CD4-positive, alpha-beta T cell (primary cell): ENCODE data around the gene TCF12. TPM values are rescaled to one million over a fixed set of nuclear protein-coding genes. Genes with fewer than 3 reads are reported as not detected.

Experiments
- ATAC-seq: fragments of 200-7000 bp; cut with Tn5 transposase; one replicate; pipeline ENCODE4 v1.10.0; 2022; ENCODE audit warnings: mild to moderate bottlenecking; ENCODE audit not compliant: poor library complexity
- CTCF ChIA-PET: fragments of 350-600 bp; sonication (Branson Sonifier 250); formaldehyde crosslinking; loops from one replicate; lab custom pipeline; 2021; ENCODE audit warnings: antibody characterized with exemption, inconsistent platforms; lab: Charles Lee
- POLR2A ChIA-PET: fragments of 350-600 bp; sonication (Branson Sonifier 250); formaldehyde crosslinking; loops from one replicate; lab custom pipeline; 2021; ENCODE audit warnings: antibody characterized with exemption, inconsistent platforms; lab: Charles Lee
- DNase-seq, 14 experiments: peaks; one replicate each; pipeline ENCODE4 v3.0.0-alpha.2; 2013 to 2020; ENCODE audit warnings: mixed read lengths in 2 of 14
- H3K27ac ChIP-seq, 2 donors: one replicate each; pipeline versions ENCODE4 v1.5.1 to v1.7.0; 2013; ENCODE audit warnings: low read length in 2 of 2, low read depth in 1 of 2, mild to moderate bottlenecking in 1 of 2
- H3K27me3 ChIP-seq, 2 experiments: 1 replicate in 1 of 2; 2 replicates in 1 of 2; pipeline versions ENCODE4 v1.6.1 to v1.7.0; 2013; ENCODE audit warnings: low read length in 2 of 2, control low read depth in 1 of 2, mild to moderate bottlenecking in 1 of 2, moderate library complexity in 1 of 2; ENCODE audit not compliant: insufficient read depth in 2 of 2, control insufficient read depth in 1 of 2
- H3K36me3 ChIP-seq: one replicate; pipeline ENCODE4 v1.6.1; 2013; ENCODE audit warnings: low read length, control low read depth; ENCODE audit not compliant: insufficient read depth
- H3K4me1 ChIP-seq: one replicate; pipeline ENCODE4 v1.6.1; 2013; ENCODE audit warnings: low read length, control low read depth; ENCODE audit not compliant: insufficient read depth
- H3K4me3 ChIP-seq: one replicate; pipeline ENCODE4 v1.5.1; 2013; ENCODE audit warnings: mild to moderate bottlenecking, low read length, moderate library complexity
- H3K9me3 ChIP-seq, 2 experiments: 1 replicate in 1 of 2; 2 replicates in 1 of 2; pipeline versions ENCODE4 v1.6.1 to v1.7.0; 2013; ENCODE audit warnings: low read length in 2 of 2, mild to moderate bottlenecking in 2 of 2, control low read depth in 1 of 2, moderate library complexity in 1 of 2; ENCODE audit not compliant: control insufficient read depth in 1 of 2, insufficient read depth in 1 of 2
- H3K27ac Mint-ChIP-seq: one replicate; pipeline ENCODE4 v1.8.0; 2020; ENCODE audit warnings: mixed read lengths
- H3K27me3 Mint-ChIP-seq: one replicate; pipeline ENCODE4 v1.8.0; 2021; ENCODE audit warnings: mixed read lengths
- H3K36me3 Mint-ChIP-seq: one replicate; pipeline ENCODE4 v1.8.0; 2021; ENCODE audit warnings: low read depth, mixed read lengths
- H3K4me1 Mint-ChIP-seq: one replicate; pipeline ENCODE4 v1.8.0; 2021; ENCODE audit warnings: low read depth, mixed read lengths
- H3K4me3 Mint-ChIP-seq: one replicate; pipeline ENCODE4 v1.8.0; 2020; ENCODE audit warnings: mild to moderate bottlenecking, mixed read lengths
- H3K9me3 Mint-ChIP-seq: one replicate; pipeline ENCODE4 v1.8.0; 2020; ENCODE audit warnings: mixed read lengths
- intact Hi-C, 2 experiments: fragments of 100-400 bp; cut with DNase I in 1 of 2; cut with micrococcal nuclease in 1 of 2; formaldehyde crosslinking; loops; one replicate each; pipeline versions ENCODE4 v1.15.1 to v1.9.0; 2023 to 2025; cut with DNase I, micrococcal nuclease
- total RNA-seq, 174 experiments: library from RNA in 2 of 174; stranded (reverse) in 2 of 174; gene quantifications; one replicate each; pipeline ENCODE4 v1.2.3 and lab custom pipeline; 2021 to 2026
- TF ChIP-seq, protein P1 (sequence below): fragments of 200-600 bp; IDR thresholded peaks from one replicate; pipeline ENCODE4 v1.8.0; 2022; ENCODE audit warnings: antibody characterized with exemption, mild to moderate bottlenecking

Gene TCF12
- total RNA-seq, 2 experiments from 2014 or later, result 54.0 TPM

DNA sequence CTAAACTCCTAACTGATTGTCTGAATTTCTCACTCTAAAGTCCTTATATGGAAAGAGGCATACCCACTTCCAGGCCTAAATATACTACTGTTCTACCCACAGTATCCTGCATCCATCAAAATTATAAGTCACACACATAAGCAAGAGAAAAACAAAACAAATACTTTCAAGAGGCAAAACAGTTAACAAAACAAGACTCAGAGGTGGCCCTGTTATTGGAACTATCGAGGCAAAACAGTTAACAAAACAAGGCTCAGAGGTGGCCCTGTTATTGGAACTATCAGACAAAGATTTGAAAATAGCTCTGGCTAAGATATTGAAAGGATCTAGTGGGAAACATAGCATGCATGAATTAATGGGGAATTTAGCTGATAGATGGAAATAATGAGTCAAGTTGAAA is 233.7 kb downstream of the TCF12 start:
- Mint-ChIP-seq H3K27ac (no peak overlapping the region), H3K36me3 (peaks cover 63% of the 10 kb centered on the region), H3K4me3 (no peak overlapping the region), H3K9me3 (peaks cover 6% of the 10 kb centered on the region), H3K27me3 (no peaks in the 10 kb centered on the region), H3K4me1 (peaks cover 18% of the 10 kb centered on the region)
- peaks cover 3% of the 10 kb centered on the region for H3K4me1 ChIP-seq
- no peak overlapping the region for H3K27ac ChIP-seq
- TF ChIP-seq, protein P1, sequence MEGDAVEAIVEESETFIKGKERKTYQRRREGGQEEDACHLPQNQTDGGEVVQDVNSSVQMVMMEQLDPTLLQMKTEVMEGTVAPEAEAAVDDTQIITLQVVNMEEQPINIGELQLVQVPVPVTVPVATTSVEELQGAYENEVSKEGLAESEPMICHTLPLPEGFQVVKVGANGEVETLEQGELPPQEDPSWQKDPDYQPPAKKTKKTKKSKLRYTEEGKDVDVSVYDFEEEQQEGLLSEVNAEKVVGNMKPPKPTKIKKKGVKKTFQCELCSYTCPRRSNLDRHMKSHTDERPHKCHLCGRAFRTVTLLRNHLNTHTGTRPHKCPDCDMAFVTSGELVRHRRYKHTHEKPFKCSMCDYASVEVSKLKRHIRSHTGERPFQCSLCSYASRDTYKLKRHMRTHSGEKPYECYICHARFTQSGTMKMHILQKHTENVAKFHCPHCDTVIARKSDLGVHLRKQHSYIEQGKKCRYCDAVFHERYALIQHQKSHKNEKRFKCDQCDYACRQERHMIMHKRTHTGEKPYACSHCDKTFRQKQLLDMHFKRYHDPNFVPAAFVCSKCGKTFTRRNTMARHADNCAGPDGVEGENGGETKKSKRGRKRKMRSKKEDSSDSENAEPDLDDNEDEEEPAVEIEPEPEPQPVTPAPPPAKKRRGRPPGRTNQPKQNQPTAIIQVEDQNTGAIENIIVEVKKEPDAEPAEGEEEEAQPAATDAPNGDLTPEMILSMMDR, result no peak
- no peak for DNase-seq
- intact Hi-C loops, result no loop called here
- ChIA-PET POLR2A (interaction anchor here (0.6 kb wide), 1 partner anchor 16 kb away, joined by 5 read pairs; no protein-coding TSS in a partner anchor), CTCF (no interaction called here)
- no peak overlapping the region for H3K4me3 ChIP-seq
- ATAC-seq, result no peak
- H3K27me3 ChIP-seq, result no peaks in the 10 kb centered on the region
- H3K36me3 ChIP-seq, result peaks cover 17% of the 10 kb centered on the region
- peaks cover 9 to 11% of the 10 kb centered on the region in 2 experiments for H3K9me3 ChIP-seq

DNA sequence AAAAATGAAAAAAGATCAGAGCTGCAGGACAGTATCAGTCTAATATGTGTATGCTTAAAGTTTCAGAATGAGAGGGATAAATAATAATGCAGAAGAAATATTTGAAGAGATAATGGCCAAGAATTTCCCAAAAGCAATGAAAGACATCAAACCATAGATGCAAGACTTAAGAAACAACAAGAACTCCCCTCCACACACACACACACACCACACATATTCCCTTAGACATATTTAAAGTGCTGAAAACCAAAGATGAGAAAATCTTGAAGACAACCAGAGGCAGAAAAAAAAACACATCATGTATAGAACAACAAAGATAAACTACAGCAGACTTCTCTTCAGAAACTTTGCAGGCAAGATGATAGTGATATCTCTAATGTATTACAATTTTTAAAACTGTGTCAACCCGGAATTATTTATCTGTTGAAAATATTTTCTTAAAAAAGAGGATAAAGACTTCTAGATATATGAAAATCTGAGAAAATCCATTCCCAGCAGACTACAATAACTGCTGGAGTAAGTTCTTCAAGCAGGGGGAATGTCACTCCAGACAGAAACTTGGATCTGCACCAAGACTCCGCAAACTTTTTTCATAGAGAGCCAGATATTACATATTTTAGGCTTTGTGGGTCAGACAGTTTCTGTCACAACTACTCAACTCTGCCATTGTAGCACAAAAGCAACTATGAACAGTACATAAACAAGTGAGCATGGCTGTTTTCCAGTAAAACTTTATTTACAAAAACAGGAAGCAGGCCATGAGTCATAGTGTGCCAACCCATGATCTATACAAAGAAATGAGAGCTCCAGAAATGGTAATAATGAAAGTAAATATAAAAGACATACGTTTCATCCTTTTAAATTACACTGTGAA is 234.5 kb downstream of the TCF12 start:
- H3K36me3 Mint-ChIP-seq, result peaks cover 63% of the 10 kb centered on the region
- DNase-seq (peak in 3 of 14 experiments; percentile 14 to 25 (median 16)), ATAC-seq (no peak)
- peaks cover 3% of the 10 kb centered on the region for H3K4me1 ChIP-seq
- TF ChIP-seq, protein P1, result no peak
- H3K27me3 ChIP-seq, result no peaks in the 10 kb centered on the region
- CTCF ChIA-PET, result no interaction called here
- no peaks in the 10 kb centered on the region for H3K27me3 Mint-ChIP-seq
- peaks cover 18% of the 10 kb centered on the region for H3K4me1 Mint-ChIP-seq
- H3K27ac ChIP-seq, result no peak overlapping the region
- intact Hi-C loops, result no loop called here
- peaks cover 9 to 11% of the 10 kb centered on the region in 2 experiments for H3K9me3 ChIP-seq
- H3K4me3 Mint-ChIP-seq, result no peak overlapping the region
- H3K27ac Mint-ChIP-seq, result peak overlapping the region; percentile 14
- H3K36me3 ChIP-seq, result peaks cover 17% of the 10 kb centered on the region
- peaks cover 6% of the 10 kb centered on the region for H3K9me3 Mint-ChIP-seq
- no peak overlapping the region for H3K4me3 ChIP-seq
- POLR2A ChIA-PET, result interaction anchor here (0.6 kb wide), 1 partner anchor 17 kb away, joined by 5 read pairs; no protein-coding TSS in a partner anchor

DNA sequence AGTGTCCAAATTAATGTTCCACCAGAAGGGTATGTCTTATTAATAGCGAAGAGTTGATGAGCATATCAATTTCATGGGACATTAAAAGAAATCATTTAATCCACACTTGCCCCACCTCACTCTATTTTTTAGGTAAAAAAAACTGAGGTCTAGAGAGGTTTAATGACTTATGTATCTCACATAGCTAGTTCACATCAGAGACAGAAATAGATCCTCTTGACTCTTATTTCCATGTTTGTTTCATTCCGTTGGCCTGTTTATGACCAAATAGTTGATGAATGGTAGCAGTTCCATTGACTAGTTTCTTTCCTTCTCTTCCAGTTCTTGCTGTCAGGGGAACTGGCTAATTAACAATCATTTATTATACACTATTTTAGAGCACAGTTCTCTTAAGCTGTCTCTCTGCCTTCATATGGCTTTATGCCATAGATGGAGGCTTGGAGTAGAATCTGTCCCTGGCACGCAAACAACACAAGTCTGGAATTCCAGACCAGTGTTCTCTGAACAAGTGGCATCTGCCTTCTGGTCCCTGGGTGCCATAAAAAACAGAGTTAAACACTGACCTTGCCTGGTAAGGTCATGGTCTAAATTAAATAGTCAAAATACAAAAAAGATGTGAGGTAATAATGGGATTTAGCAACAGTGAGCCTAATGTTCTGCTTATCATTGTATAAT is 237.9 kb downstream of the TCF12 start:
- Histone ChIP-seq H3K4me1 (peaks cover 3% of the 10 kb centered on the region), H3K27me3 (no peaks in the 10 kb centered on the region), H3K9me3 (peaks cover 4 to 8% of the 10 kb centered on the region in 2 experiments), H3K4me3 (no peak overlapping the region), H3K36me3 (peaks cover 11% of the 10 kb centered on the region), H3K27ac (no peak overlapping the region)
- CTCF ChIA-PET, result no interaction called here
- POLR2A ChIA-PET, result no interaction called here
- intact Hi-C loops, result no loop called here
- Mint-ChIP-seq H3K4me3 (no peak overlapping the region), H3K36me3 (peaks cover 47% of the 10 kb centered on the region), H3K27ac (no peak overlapping the region), H3K4me1 (peaks cover 18% of the 10 kb centered on the region), H3K27me3 (no peaks in the 10 kb centered on the region), H3K9me3 (no peaks in the 10 kb centered on the region)
- TF ChIP-seq, protein P1, result no peak
- ATAC-seq (no peak), DNase-seq (no peak)
